WTC11 (cell line): ENCODE measurements around the gene SLC13A2. TPM values are rescaled to one million over a fixed set of nuclear protein-coding genes. Genes with fewer than 3 reads are reported as not detected.
"Not testable (repeated sequence)": the region's sequence is repeated elsewhere in the genome, so short reads cannot be mapped to it uniquely, and the experiment has no call there.

ENCODE experiments used
- ATAC-seq: fragments of 200-7000 bp; cut with Tn5 transposase; 2 replicates; pipeline ENCODE4 v1.10.0; 2021; ENCODE audit warnings: mild to moderate bottlenecking, moderate library complexity
- CTCF ChIA-PET: fragments of 300-600 bp; sonication (Branson Sonifier 250); formaldehyde crosslinking; loops from one replicate; lab custom pipeline; 2021; ENCODE audit warnings: antibody characterized with exemption; lab: Charles Lee
- POLR2A ChIA-PET: fragments of 350-600 bp; sonication (Branson Sonifier 250); formaldehyde crosslinking; loops from one replicate; lab custom pipeline; 2021; ENCODE audit warnings: antibody characterized with exemption; lab: Charles Lee
- DNase-seq: peaks from one replicate; pipeline ENCODE4 v3.0.0; 2021; ENCODE audit warnings: low spot score
- H3K27ac Mint-ChIP-seq: 2 replicates; pipeline ENCODE4 v1.8.0; 2021; ENCODE audit warnings: mixed read lengths
- H3K27me3 Mint-ChIP-seq: 2 replicates; pipeline ENCODE4 v1.8.0; 2021; ENCODE audit warnings: low read depth, mild to moderate bottlenecking, moderate library complexity, mixed read lengths
- H3K36me3 Mint-ChIP-seq: 2 replicates; pipeline ENCODE4 v1.8.0; 2021; ENCODE audit warnings: mixed read lengths
- H3K4me1 Mint-ChIP-seq: 2 replicates; pipeline ENCODE4 v1.8.0; 2022; ENCODE audit warnings: mixed read lengths
- H3K4me3 Mint-ChIP-seq: 2 replicates; pipeline ENCODE4 v1.8.0; 2021; ENCODE audit warnings: mild to moderate bottlenecking, moderate library complexity, mixed read lengths
- H3K9me3 Mint-ChIP-seq: 2 replicates; pipeline ENCODE4 v1.8.0; 2021; ENCODE audit warnings: mixed read lengths
- ATF1 ChIP-seq: sonication (generic); formaldehyde crosslinking; IDR thresholded peaks from 2 replicates; pipeline ENCODE4 v1.8.1; 2023; ENCODE audit warnings: mild to moderate bottlenecking, moderate library complexity, missing genetic modification reagents
- CBFB ChIP-seq: sonication (generic); formaldehyde crosslinking; IDR thresholded peaks from 2 replicates; pipeline ENCODE4 v1.8.1; 2022; ENCODE audit warnings: mild to moderate bottlenecking, low read depth, missing genetic modification reagents
- ELF4 ChIP-seq: sonication (generic); formaldehyde crosslinking; IDR thresholded peaks from 2 replicates; pipeline ENCODE4 v1.8.1; 2022; ENCODE audit warnings: low read depth, mild to moderate bottlenecking, moderate library complexity, missing genetic modification reagents
- ERG ChIP-seq: fragments of 250-450 bp; sonication (Bioruptor Pico); IDR thresholded peaks from 2 replicates; pipeline ENCODE4 v1.8.0; 2021; ENCODE audit warnings: mild to moderate bottlenecking
- HMGXB4 ChIP-seq: sonication (generic); formaldehyde crosslinking; IDR thresholded peaks from 2 replicates; pipeline ENCODE4 v1.8.1; 2023; ENCODE audit warnings: mild to moderate bottlenecking, moderate library complexity, missing genetic modification reagents
- MYBL2 ChIP-seq: sonication (generic); formaldehyde crosslinking; IDR thresholded peaks from 2 replicates; pipeline ENCODE4 v1.8.1; 2023; ENCODE audit warnings: mild to moderate bottlenecking, moderate library complexity, missing genetic modification reagents
- NFYB ChIP-seq: sonication (generic); formaldehyde crosslinking; conservative IDR thresholded peaks from 2 replicates; pipeline ENCODE4 v1.8.0; 2022; ENCODE audit warnings: low read depth, missing genetic modification reagents
- NR1H2 ChIP-seq: sonication (generic); formaldehyde crosslinking; IDR thresholded peaks from 2 replicates; pipeline ENCODE4 v1.9.0; 2021; ENCODE audit warnings: mild to moderate bottlenecking, moderate library complexity, missing genetic modification reagents
- NR2C2 ChIP-seq: sonication (generic); formaldehyde crosslinking; IDR thresholded peaks from 2 replicates; pipeline ENCODE4 v1.8.0; 2022; ENCODE audit warnings: mild to moderate bottlenecking, missing genetic modification reagents
- PRDM15 ChIP-seq: sonication (generic); formaldehyde crosslinking; IDR thresholded peaks from 2 replicates; pipeline ENCODE4 v1.8.0; 2022; ENCODE audit warnings: missing genetic modification reagents
- PREB ChIP-seq: sonication (generic); formaldehyde crosslinking; IDR thresholded peaks from 2 replicates; pipeline ENCODE4 v1.8.1; 2022; ENCODE audit warnings: mild to moderate bottlenecking, missing genetic modification reagents, moderate library complexity, borderline replicate concordance
- SMAD4 ChIP-seq: sonication (generic); formaldehyde crosslinking; IDR thresholded peaks from 2 replicates; pipeline ENCODE4 v1.8.0; 2022; ENCODE audit warnings: mild to moderate bottlenecking, missing genetic modification reagents
- ZBTB43 ChIP-seq: sonication (generic); formaldehyde crosslinking; IDR thresholded peaks from 2 replicates; pipeline ENCODE4 v1.8.1; 2023; ENCODE audit warnings: mild to moderate bottlenecking, missing genetic modification reagents
- ZNF317 ChIP-seq: sonication (generic); formaldehyde crosslinking; IDR thresholded peaks from 2 replicates; pipeline ENCODE4 v1.8.1; 2023; ENCODE audit warnings: low read depth, mild to moderate bottlenecking, moderate library complexity, missing genetic modification reagents, borderline replicate concordance
- ZNF423 ChIP-seq: fragments of 250-450 bp; sonication (Bioruptor Pico); IDR thresholded peaks from 2 replicates; pipeline ENCODE4 v2.1.2; 2022; ENCODE audit warnings: mild to moderate bottlenecking, moderate library complexity
- ZNF425 ChIP-seq: fragments of 250-450 bp; sonication (Bioruptor Pico); conservative IDR thresholded peaks from 2 replicates; pipeline ENCODE4 v1.9.0; 2021; ENCODE audit warnings: mild to moderate bottlenecking
- total RNA-seq: library from RNA; stranded (reverse); gene quantifications from 3 replicates; pipeline ENCODE4 v1.2.3, GENCODE V29; 2021

SLC13A2 gene
- total RNA-seq, 1 experiment from 2014 or later = not detected

- no peak for TF ChIP-seq ZNF317 (CRISPR knock-in tag)
- no peak for TF ChIP-seq ERG
- no peak for TF ChIP-seq NR1H2 (CRISPR knock-in tag)
These were observed 47.2 kb downstream of the SLC13A2 start (continued) for GRCh38 chr17:28520687-28521086.

GRCh38 chr17:28521311-28522085 lies 48.1 kb downstream of the SLC13A2 start:
- ChIA-PET CTCF (interaction anchor here (0.6 to 1.9 kb wide), 8 partner anchors 14 to 764 kb away, joined by 3 to 9 read pairs (median 4); no protein-coding TSS in a partner anchor), POLR2A (no interaction called here)
- H3K27ac Mint-ChIP-seq = no peak overlapping the region
- no peak overlapping the region for H3K4me3 Mint-ChIP-seq
- peak; percentile 78 for ATAC-seq
- H3K4me1 Mint-ChIP-seq = peaks cover 3% of the 10 kb centered on the region
- no peaks in the 10 kb centered on the region for H3K36me3 Mint-ChIP-seq
- DNase-seq = peak; percentile 43
- peaks cover 3% of the 10 kb centered on the region for H3K27me3 Mint-ChIP-seq
- peaks cover 4% of the 10 kb centered on the region; the same call in 1 of the 2 replicates for H3K9me3 Mint-ChIP-seq
- TF ChIP-seq ZBTB43 (CRISPR knock-in tag) (no peak), MYBL2 (CRISPR knock-in tag) (no peak), PREB (CRISPR knock-in tag) (no peak), ZNF425 (CRISPR knock-in tag) (no peak), NR2C2 (CRISPR knock-in tag) (no peak), ZNF423 (CRISPR knock-in tag) (no peak)

- H3K4me1 Mint-ChIP-seq, H3K27ac Mint-ChIP-seq, POLR2A ChIA-PET, ATAC-seq, H3K27me3 Mint-ChIP-seq, DNase-seq, H3K4me3 Mint-ChIP-seq, H3K9me3 Mint-ChIP-seq, H3K36me3 Mint-ChIP-seq: not testable (repeated sequence)
- CTCF ChIA-PET = interaction anchor here (0.6 to 1.9 kb wide), 2 partner anchors 27 to 125 kb away, joined by 6 to 9 read pairs; no protein-coding TSS in a partner anchor
These were observed 48.8 kb downstream of the SLC13A2 start for GRCh38 chr17:28522281-28522680.

- ChIA-PET CTCF (no interaction called here), POLR2A (no interaction called here)
- peaks cover 3% of the 10 kb centered on the region for H3K4me1 Mint-ChIP-seq
- ATAC-seq (no peak), DNase-seq (no peak)
- TF ChIP-seq PRDM15 (CRISPR knock-in tag) (no peak), SMAD4 (CRISPR knock-in tag) (no peak), ZBTB43 (CRISPR knock-in tag) (no peak), ELF4 (CRISPR knock-in tag) (no peak), ATF1 (CRISPR knock-in tag) (no peak), HMGXB4 (CRISPR knock-in tag) (no peak), CBFB (no peak), NFYB (CRISPR knock-in tag) (no peak)
- no peaks in the 10 kb centered on the region for H3K9me3 Mint-ChIP-seq
- H3K4me3 Mint-ChIP-seq = no peak overlapping the region
- peaks cover 3% of the 10 kb centered on the region for H3K27me3 Mint-ChIP-seq
- H3K27ac Mint-ChIP-seq = no peak overlapping the region
- no peaks in the 10 kb centered on the region for H3K36me3 Mint-ChIP-seq
These were observed 49.7 kb downstream of the SLC13A2 start for GRCh38 chr17:28523186-28523585.
